ENCODE results near the gene NALCN. TPM values are rescaled to one million over a fixed set of nuclear protein-coding genes. Genes with fewer than 3 reads are reported as not detected.

NALCN gene
- total and polyA plus RNA-seq, 2 of the 8 experiments (the other 6 are each of a cell fraction or from before 2014, with no cell fraction given) = 0.26 to 0.54 TPM

DNA sequence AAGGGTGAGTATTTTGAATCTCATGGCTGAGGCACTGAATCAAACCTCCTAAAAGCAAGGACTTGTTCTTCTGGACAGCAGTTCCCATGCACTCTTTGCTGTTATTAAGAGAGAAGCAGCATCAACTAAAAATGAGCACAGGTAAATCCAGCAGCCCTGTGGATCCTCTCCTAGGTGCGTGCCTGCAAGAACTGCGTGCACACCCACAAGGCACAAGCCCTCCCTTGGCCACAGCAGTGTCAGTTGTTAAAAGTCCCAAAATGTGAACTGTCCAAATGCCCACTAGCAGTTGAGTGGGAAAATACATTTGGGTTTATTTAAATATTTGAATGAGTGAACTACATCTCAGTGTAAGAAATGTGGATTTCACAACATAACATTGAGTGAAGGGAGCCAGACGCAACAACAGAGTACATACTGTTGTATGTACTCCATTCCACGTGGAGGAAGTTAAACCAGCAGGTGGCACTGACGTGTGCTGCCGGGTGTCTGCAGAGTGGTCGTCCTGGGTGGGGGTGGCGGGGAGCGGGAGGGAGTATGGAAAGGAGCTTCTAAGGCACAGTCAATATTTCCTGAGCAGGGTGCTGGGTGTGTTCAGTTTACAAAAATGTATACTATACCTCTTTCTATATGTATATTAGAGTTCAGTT is 266.4 kb downstream of the NALCN start:
- no peak overlapping the region for H3K56ac ChIP-seq (replicated peaks; ENCODE audit: insufficient read length, low read depth, low read length)
- H3K4me2 ChIP-seq (ENCODE audit: insufficient read depth in 1 of 2, low read depth in 2 of 2, low read length in 2 of 2) = no peak overlapping the region
- H3K79me1 ChIP-seq (ENCODE audit: low read depth, low read length) = no peaks in the 10 kb centered on the region
- no peak overlapping the region for H2BK5ac ChIP-seq (ENCODE audit: low read depth, low read length)
- H3K23ac ChIP-seq (ENCODE audit: insufficient read length) = no peak overlapping the region
- no peak overlapping the region for H3K14ac ChIP-seq (ENCODE audit: insufficient read length)
- CTCF ChIA-PET (ENCODE audit: partially characterized antibody) = interaction anchor here (0.5 to 12.8 kb wide), 14 partner anchors 9 to 1393 kb away, joined by 3 to 206 read pairs (median 4); no protein-coding TSS in a partner anchor
- H3K23me2 ChIP-seq (ENCODE audit: low read depth, low read length) = no peaks in the 10 kb centered on the region; the same call in 1 of the 2 replicates
- H3K9me3 ChIP-seq (ENCODE audit: insufficient read depth in 2 of 2, low read depth in 1 of 2, low read length in 1 of 2) = no peaks in the 10 kb centered on the region
- H3K4me3 ChIP-seq (ENCODE audit: extremely low read depth in 1 of 4, insufficient read depth in 2 of 4, low read depth in 3 of 4, low read length in 4 of 4) = no peak overlapping the region
- FAIRE-seq = no peak
- no peak overlapping the region; the same call in 1 of the 2 replicates for H2BK12ac ChIP-seq (ENCODE audit: low read depth, low read length)
- H3K4ac ChIP-seq (replicated peaks; ENCODE audit: insufficient read length, low read depth, low read length) = no peak overlapping the region
- no peak for DNase-seq (ENCODE audit: low read depth in 1 of 2, low spot score in 2 of 2)
- 54% methylated on average over 9 of the region's 9 CpGs; no CpG with 5 or more reads in 1 of the 2 experiments for WGBS, 2 experiments (ENCODE audit: extremely low coverage in 1 of 2, insufficient coverage in 1 of 2, insufficient read length in 1 of 2, insufficient replicate concordance in 2 of 2, low coverage in 1 of 2, low lambda C conversion rate in 2 of 2, missing lambda C conversion rate in 1 of 2)
- H3K27me3 ChIP-seq (replicated peaks in 1 of 4; ENCODE audit: control insufficient read depth in 3 of 4, extremely low read depth in 1 of 4, insufficient read depth in 3 of 4, low read length in 3 of 4) = no peaks in the 10 kb centered on the region
- no peaks in the 10 kb centered on the region for H3K36me3 ChIP-seq (ENCODE audit: control insufficient read depth in 2 of 4, insufficient read depth in 4 of 4, low read length in 3 of 4)
- H3K9ac ChIP-seq (replicated peaks in 1 of 4; ENCODE audit: extremely low read depth in 1 of 4, low read depth in 3 of 4, low read length in 3 of 4) = no peak overlapping the region
- POLR2A ChIA-PET (ENCODE audit: partially characterized antibody) = interaction anchor here (1.8 kb wide), 1 partner anchor 324 kb away, joined by 4 read pairs; no protein-coding TSS in a partner anchor
- no peak overlapping the region for H4K5ac ChIP-seq (ENCODE audit: insufficient read length, low read depth, low read length)
- no peak overlapping the region for H2AK5ac ChIP-seq (ENCODE audit: low read depth, low read length)
- H2BK15ac ChIP-seq (ENCODE audit: low read length) = 0 out of 2 replicates have a peak overlapping the region, but pooled peaks have one; percentile 76
- H3K4me1 ChIP-seq (replicated peaks in 1 of 4; ENCODE audit: control insufficient read depth in 3 of 4, insufficient read depth in 4 of 4, low read length in 3 of 4) = peaks cover 0 to 5% (median 0%) of the 10 kb centered on the region in 4 experiments; a peak in 1 of 7 replicates
- no peaks in the 10 kb centered on the region for H3K79me2 ChIP-seq (ENCODE audit: control insufficient read depth in 1 of 2, insufficient read depth in 2 of 2, low read length in 2 of 2)
- no peak overlapping the region for H2BK120ac ChIP-seq (replicated peaks; ENCODE audit: low read depth, low read length)
- H3K27ac ChIP-seq (ENCODE audit: low read depth, low read length) = no peak overlapping the region
- no peak overlapping the region for H2BK20ac ChIP-seq (ENCODE audit: low read length)
- peak overlapping the region; percentile 49; the same call in 1 of the 2 replicates for H2AFZ ChIP-seq (ENCODE audit: low read length)
- H4K91ac ChIP-seq (replicated peaks; ENCODE audit: insufficient read length, low read length) = peak overlapping the region; percentile 6
- H3K18ac ChIP-seq (ENCODE audit: extremely low read depth, low read length) = no peak overlapping the region
- H4K20me1 ChIP-seq (replicated peaks in 1 of 2; ENCODE audit: control insufficient read depth in 1 of 2, insufficient read depth in 2 of 2, low read length in 2 of 2) = no peaks in the 10 kb centered on the region
- no peak overlapping the region for H4K8ac ChIP-seq (ENCODE audit: extremely low read depth, insufficient read depth, low read length)
- TF ChIP-seq SP2 (IDR thresholded peaks at IDR 0.05; ENCODE audit: low read length) (no peak), SP4 (IDR thresholded peaks at IDR 0.05; ENCODE audit: low read length) (no peak), RAD21 (IDR thresholded peaks at IDR 0.05 in 1 of 2, conservative IDR thresholded peaks at IDR 0.05 in 1 of 2; ENCODE audit: low read depth in 2 of 2, low read length in 2 of 2) (peak; percentile 58 to 66), MAFK (IDR thresholded peaks at IDR 0.05; ENCODE audit: low read depth, low read length) (no peak), HDAC2 (IDR thresholded peaks at IDR 0.05; ENCODE audit: borderline replicate concordance in 1 of 2, low read depth in 2 of 2, low read length in 2 of 2) (no peak)
- TF ChIP-seq, protein P1, sequence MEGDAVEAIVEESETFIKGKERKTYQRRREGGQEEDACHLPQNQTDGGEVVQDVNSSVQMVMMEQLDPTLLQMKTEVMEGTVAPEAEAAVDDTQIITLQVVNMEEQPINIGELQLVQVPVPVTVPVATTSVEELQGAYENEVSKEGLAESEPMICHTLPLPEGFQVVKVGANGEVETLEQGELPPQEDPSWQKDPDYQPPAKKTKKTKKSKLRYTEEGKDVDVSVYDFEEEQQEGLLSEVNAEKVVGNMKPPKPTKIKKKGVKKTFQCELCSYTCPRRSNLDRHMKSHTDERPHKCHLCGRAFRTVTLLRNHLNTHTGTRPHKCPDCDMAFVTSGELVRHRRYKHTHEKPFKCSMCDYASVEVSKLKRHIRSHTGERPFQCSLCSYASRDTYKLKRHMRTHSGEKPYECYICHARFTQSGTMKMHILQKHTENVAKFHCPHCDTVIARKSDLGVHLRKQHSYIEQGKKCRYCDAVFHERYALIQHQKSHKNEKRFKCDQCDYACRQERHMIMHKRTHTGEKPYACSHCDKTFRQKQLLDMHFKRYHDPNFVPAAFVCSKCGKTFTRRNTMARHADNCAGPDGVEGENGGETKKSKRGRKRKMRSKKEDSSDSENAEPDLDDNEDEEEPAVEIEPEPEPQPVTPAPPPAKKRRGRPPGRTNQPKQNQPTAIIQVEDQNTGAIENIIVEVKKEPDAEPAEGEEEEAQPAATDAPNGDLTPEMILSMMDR (IDR thresholded peaks at IDR 0.05; ENCODE audit: control extremely low read depth in 1 of 3, insufficient read depth in 1 of 3, low read depth in 1 of 3, low read length in 3 of 3) = peak; percentile 45 to 49 (median 46)
- TF ChIP-seq, protein P2, sequence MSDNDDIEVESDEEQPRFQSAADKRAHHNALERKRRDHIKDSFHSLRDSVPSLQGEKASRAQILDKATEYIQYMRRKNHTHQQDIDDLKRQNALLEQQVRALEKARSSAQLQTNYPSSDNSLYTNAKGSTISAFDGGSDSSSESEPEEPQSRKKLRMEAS (IDR thresholded peaks at IDR 0.05) = peak; percentile 85
- TF ChIP-seq, protein P3, sequence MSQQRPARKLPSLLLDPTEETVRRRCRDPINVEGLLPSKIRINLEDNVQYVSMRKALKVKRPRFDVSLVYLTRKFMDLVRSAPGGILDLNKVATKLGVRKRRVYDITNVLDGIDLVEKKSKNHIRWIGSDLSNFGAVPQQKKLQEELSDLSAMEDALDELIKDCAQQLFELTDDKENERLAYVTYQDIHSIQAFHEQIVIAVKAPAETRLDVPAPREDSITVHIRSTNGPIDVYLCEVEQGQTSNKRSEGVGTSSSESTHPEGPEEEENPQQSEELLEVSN (IDR thresholded peaks at IDR 0.05) = no peak

All from H1 (cell line).